Mucosa of rectum (tissue), 2 donors: Measurements from ENCODE around the gene GRAMD4.
"Not testable (repeated sequence)": the region's sequence is repeated elsewhere in the genome, so short reads cannot be mapped to it uniquely, and the experiment has no call there.

Source experiments
- H3K27ac ChIP-seq, 2 donors: one replicate each; pipeline ENCODE4 v1.7.0; 2013; ENCODE audit warnings: inconsistent platforms in 2 of 2, low read depth in 2 of 2, low read length in 2 of 2
- H3K27me3 ChIP-seq, 2 donors: one replicate each; pipeline ENCODE4 v1.7.0; 2013; ENCODE audit warnings: low read length in 2 of 2; ENCODE audit not compliant: control insufficient read depth in 2 of 2, insufficient read depth in 2 of 2
- H3K36me3 ChIP-seq, 2 donors: one replicate each; pipeline ENCODE4 v1.7.0; 2013; ENCODE audit warnings: low read length in 2 of 2; ENCODE audit not compliant: control insufficient read depth in 2 of 2, insufficient read depth in 2 of 2
- H3K4me1 ChIP-seq, 2 donors: one replicate each; pipeline ENCODE4 v1.7.0; 2013; ENCODE audit warnings: low read length in 2 of 2, mild to moderate bottlenecking in 1 of 2; ENCODE audit not compliant: control insufficient read depth in 2 of 2, insufficient read depth in 2 of 2
- H3K4me3 ChIP-seq, 2 donors: one replicate each; pipeline ENCODE4 v1.7.0; 2013; ENCODE audit warnings: low read length in 2 of 2
- H3K9ac ChIP-seq, 2 donors: one replicate each; pipeline ENCODE4 v1.7.0; 2013; ENCODE audit warnings: low read length in 2 of 2, low read depth in 1 of 2, mild to moderate bottlenecking in 1 of 2
- H3K9me3 ChIP-seq, 2 donors: one replicate each; pipeline ENCODE4 v1.7.0; 2013; ENCODE audit warnings: low read length in 2 of 2; ENCODE audit not compliant: control insufficient read depth in 2 of 2
- donor health status: healthy.
- donor health status: Normal muscosa, but diverticular disease.

GRAMD4 gene

GRCh38 chr22:46636221-46637002, 16.2 kb downstream of the GRAMD4 start:
- peak overlapping the region in 1 of 2 donors; percentile 18 for H3K9ac ChIP-seq
- H3K4me1 ChIP-seq, result peaks cover 5 to 22% of the 10 kb centered on the region in 2 donors
- peaks cover 17 to 20% of the 10 kb centered on the region in 2 donors for H3K36me3 ChIP-seq

DNA sequence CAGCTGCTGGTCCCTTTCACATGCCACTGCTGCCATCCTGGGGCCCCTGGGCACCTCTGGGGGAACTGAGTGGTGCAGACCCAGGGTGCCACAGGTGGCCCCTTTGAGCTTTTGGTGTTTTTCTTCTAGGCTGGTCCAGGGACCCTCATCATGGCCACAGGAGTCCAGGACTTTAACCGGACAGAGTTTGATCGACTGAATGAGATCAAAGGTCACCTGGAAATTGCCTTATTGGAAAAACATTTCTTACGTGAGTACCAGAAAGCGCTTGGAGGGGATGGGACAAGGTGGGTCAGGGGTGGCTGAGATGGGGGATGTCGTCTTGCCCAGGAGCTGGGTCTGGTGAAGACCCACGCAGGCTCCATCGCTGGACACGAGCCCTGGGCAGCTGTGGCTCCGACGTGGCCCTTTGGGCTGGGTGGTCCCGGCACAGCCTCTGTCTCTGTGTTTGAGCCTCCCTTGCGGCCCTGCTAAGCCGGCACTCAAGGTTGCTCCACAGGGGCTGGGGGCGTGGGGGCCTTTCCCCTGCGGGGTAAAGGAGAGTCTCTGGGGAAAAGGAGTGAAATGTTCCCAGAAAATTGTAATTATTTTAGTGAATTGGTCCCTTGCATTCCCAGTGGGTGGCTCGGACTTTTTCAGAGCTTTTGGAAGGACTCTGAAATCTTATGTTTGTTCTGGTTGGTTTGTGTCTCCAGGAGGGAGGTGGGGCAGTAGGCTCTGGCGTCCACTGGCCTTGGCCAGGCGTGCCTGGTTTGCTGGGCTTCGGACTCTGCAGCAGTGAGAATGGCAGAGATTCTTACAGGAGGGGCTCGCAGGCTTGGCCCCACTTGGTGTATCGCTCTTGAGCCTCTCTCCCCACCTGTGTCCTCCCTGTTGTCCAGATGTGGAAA, 17.8 kb downstream of the GRAMD4 start:
- H3K4me3 ChIP-seq, result no peak overlapping the region
- H3K36me3 ChIP-seq, result peaks cover 20% of the 10 kb centered on the region in 2 donors
- no peak overlapping the region for H3K27ac ChIP-seq
- H3K4me1 ChIP-seq, result peaks cover 5 to 22% of the 10 kb centered on the region in 2 donors
- H3K27me3 ChIP-seq, result no peaks in the 10 kb centered on the region
- H3K9ac ChIP-seq, result no peak overlapping the region
- H3K9me3 ChIP-seq, result no peaks in the 10 kb centered on the region

More at GRCh38 chr22:46636221-46637002, 16.2 kb downstream of the GRAMD4 start:
- peak overlapping the region; percentile 56 to 64 for H3K27ac ChIP-seq
- no peak overlapping the region for H3K4me3 ChIP-seq
- no peaks in the 10 kb centered on the region for H3K27me3 ChIP-seq
- no peaks in the 10 kb centered on the region for H3K9me3 ChIP-seq

- Histone ChIP-seq H3K9me3 (no peaks in the 10 kb centered on the region), H3K27me3 (no peaks in the 10 kb centered on the region), H3K4me3 (no peak overlapping the region), H3K9ac (peak overlapping the region in 1 of 2 donors; percentile 28), H3K36me3 (peaks cover 16 to 22% of the 10 kb centered on the region in 2 donors), H3K27ac (no peak overlapping the region), H3K4me1 (peaks cover 5 to 15% of the 10 kb centered on the region in 2 donors)
Observed at GRCh38 chr22:46638601-46639431, 18.6 kb downstream of the GRAMD4 start.

- H3K4me1 ChIP-seq, result peaks cover 0 to 5% of the 10 kb centered on the region in 2 donors
- H3K27me3 ChIP-seq, result no peaks in the 10 kb centered on the region
- H3K36me3 ChIP-seq, result peaks cover 22% of the 10 kb centered on the region in 2 donors
- no peaks in the 10 kb centered on the region for H3K9me3 ChIP-seq
- no peak overlapping the region for H3K9ac ChIP-seq
- no peak overlapping the region for H3K4me3 ChIP-seq
- no peak overlapping the region for H3K27ac ChIP-seq
Observed at GRCh38 chr22:46639843-46640242, 19.7 kb downstream of the GRAMD4 start.

- H3K27me3 ChIP-seq, result no peaks in the 10 kb centered on the region
- H3K9ac ChIP-seq, result no peak overlapping the region
- peaks cover 22% of the 10 kb centered on the region in 2 donors for H3K36me3 ChIP-seq
- no peak overlapping the region for H3K27ac ChIP-seq
- H3K9me3 ChIP-seq, result no peaks in the 10 kb centered on the region
- H3K4me3 ChIP-seq, result no peak overlapping the region
- peaks cover 0 to 8% of the 10 kb centered on the region in 2 donors for H3K4me1 ChIP-seq
Observed at GRCh38 chr22:46640293-46641055, 20.3 kb downstream of the GRAMD4 start.

DNA sequence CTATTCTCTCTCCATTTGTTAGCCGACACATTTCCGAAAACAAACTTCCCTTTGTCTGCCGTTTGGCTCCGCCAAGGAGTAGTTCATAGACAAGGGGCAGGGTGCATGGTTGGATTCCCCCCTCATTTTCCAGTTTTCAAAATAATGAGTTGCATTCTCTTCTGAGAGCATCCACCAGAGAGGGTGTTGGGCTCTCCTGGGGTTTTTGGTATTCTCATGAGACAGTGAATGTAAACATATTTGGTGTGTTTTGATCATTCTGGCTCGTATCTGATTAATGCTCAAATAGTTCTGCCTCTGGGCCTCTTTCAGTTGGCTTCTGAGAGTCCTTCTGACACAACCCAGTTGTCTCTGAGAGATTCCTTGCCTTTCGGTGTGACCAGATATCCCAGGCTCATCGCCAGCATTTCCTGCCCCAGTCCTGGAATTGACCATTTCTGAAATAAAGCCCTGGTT, 21.7 kb downstream of the GRAMD4 start:
- Histone ChIP-seq H3K27me3 (no peaks in the 10 kb centered on the region), H3K9ac (no peak overlapping the region), H3K4me1 (peaks cover 3 to 16% of the 10 kb centered on the region in 2 donors), H3K36me3 (peaks cover 22% of the 10 kb centered on the region in 2 donors), H3K27ac (no peak overlapping the region), H3K4me3 (no peak overlapping the region), H3K9me3 (no peaks in the 10 kb centered on the region)

DNA sequence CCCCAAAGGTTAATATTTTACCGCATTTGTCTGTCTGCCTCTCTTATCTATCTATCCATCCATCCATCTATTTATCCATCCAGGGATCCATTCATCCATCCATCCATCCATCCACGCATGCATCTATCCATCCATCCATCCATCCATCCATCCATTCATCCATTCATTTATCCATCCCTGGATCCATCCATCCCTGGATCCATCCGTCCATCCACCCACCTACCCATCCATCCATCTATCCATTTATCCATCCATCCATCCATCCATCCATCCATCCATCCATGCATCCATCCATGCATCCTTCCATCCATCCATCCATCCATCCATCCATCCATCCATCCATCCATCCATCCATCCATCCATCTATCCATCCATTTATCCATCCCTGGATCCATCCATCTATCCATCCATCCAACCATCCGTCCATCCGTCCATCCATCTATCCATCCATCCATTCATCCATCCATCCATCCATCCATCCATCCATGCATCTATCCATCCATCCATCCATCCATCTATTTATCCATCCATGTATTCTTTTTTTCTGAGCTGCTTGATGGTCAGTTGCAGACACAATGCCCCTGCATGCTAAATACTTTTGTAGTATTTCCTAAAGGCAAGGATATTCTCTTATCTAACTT, 22.8 kb downstream of the GRAMD4 start:
- H3K27me3 ChIP-seq, H3K4me3 ChIP-seq, H3K9ac ChIP-seq, H3K27ac ChIP-seq, H3K9me3 ChIP-seq: not testable (repeated sequence)
- peaks cover 6 to 27% of the 10 kb centered on the region in 2 donors for H3K4me1 ChIP-seq
- H3K36me3 ChIP-seq, result peaks cover 26 to 28% of the 10 kb centered on the region in 2 donors

- Histone ChIP-seq H3K27ac (peak overlapping the region; percentile 68 to 76), H3K4me1 (peaks cover 13 to 46% of the 10 kb centered on the region in 2 donors), H3K36me3 (peaks cover 10 to 11% of the 10 kb centered on the region in 2 donors), H3K27me3 (no peaks in the 10 kb centered on the region), H3K9ac (peak overlapping the region in 1 of 2 donors; percentile 37), H3K9me3 (no peaks in the 10 kb centered on the region), H3K4me3 (no peak overlapping the region)
Observed at GRCh38 chr22:46646531-46647215, 26.5 kb downstream of the GRAMD4 start.
